H1 (cell line): Measurements from ENCODE around the gene PIGA. TPM values are rescaled to one million over a fixed set of nuclear protein-coding genes. Genes with fewer than 3 reads are reported as not detected.

Experiments used
- CTCF ChIA-PET: fragments of 300-600 bp; sonication (Branson Sonifier 250); formaldehyde crosslinking; loops from one replicate; lab custom pipeline; 2021; ENCODE audit not compliant: partially characterized antibody; lab: Charles Lee
- POLR2A ChIA-PET: fragments of 300-600 bp; sonication (Branson Sonifier 250); formaldehyde crosslinking; loops from one replicate; lab custom pipeline; 2021; ENCODE audit warnings: inconsistent platforms; ENCODE audit not compliant: partially characterized antibody; lab: Charles Lee
- DNase-seq, 2 experiments: peaks; one replicate each; pipeline versions ENCODE4 v3.0.0 to v3.0.0-alpha.2; 2010 to 2022; ENCODE audit warnings: low spot score in 2 of 2, low read depth in 1 of 2, mixed read lengths in 1 of 2
- FAIRE-seq: peaks from 2 replicates; lab custom pipeline; 2011; peaks lifted over from hg19 to GRCh38; lab: Jason Lieb, UNC
- H2AFZ ChIP-seq: 2 replicates; pipeline ENCODE4 v1.8.1; 2012; ENCODE audit warnings: low read length, inconsistent platforms
- H2AK5ac ChIP-seq: 2 replicates; pipeline ENCODE4 v1.6.1; 2013; ENCODE audit warnings: low read depth, low read length
- H2BK120ac ChIP-seq: replicated peaks from 2 replicates; pipeline ENCODE3; 2013; ENCODE audit warnings: low read depth, low read length, inconsistent platforms
- H2BK12ac ChIP-seq: 2 replicates; pipeline ENCODE4 v1.6.1; 2013; ENCODE audit warnings: low read depth, low read length
- H2BK15ac ChIP-seq: 2 replicates; pipeline ENCODE4 v1.6.1; 2013; ENCODE audit warnings: low read length
- H2BK20ac ChIP-seq: 2 replicates; pipeline ENCODE4 v1.6.1; 2013; ENCODE audit warnings: low read length
- H2BK5ac ChIP-seq: 2 replicates; pipeline ENCODE4 v1.6.1; 2013; ENCODE audit warnings: low read depth, low read length
- H3K14ac ChIP-seq: 2 replicates; pipeline ENCODE4 v1.6.1; 2013; ENCODE audit warnings: inconsistent platforms; ENCODE audit not compliant: insufficient read length
- H3K18ac ChIP-seq: 2 replicates; pipeline ENCODE4 v1.6.1; 2013; ENCODE audit warnings: low read length; ENCODE audit errors: extremely low read depth
- H3K23ac ChIP-seq: 2 replicates; pipeline ENCODE4 v1.6.1; 2013; ENCODE audit warnings: inconsistent platforms; ENCODE audit not compliant: insufficient read length
- H3K23me2 ChIP-seq: 2 replicates; pipeline ENCODE4 v1.6.1; 2013; ENCODE audit warnings: low read depth, low read length
- H3K27ac ChIP-seq: 2 replicates; pipeline ENCODE4 v1.6.1; 2011; ENCODE audit warnings: low read depth, low read length, inconsistent platforms
- H3K27me3 ChIP-seq, 4 experiments: replicated peaks in 1 of 4; 1 replicate in 1 of 4; 2 replicates in 3 of 4; pipeline versions ENCODE4 v1.6.1 to v1.8.1; 2011 to 2013; ENCODE audit warnings: low read length in 3 of 4, mild to moderate bottlenecking in 3 of 4, inconsistent platforms in 2 of 4, mixed read lengths in 2 of 4, moderate library complexity in 1 of 4; ENCODE audit not compliant: control insufficient read depth in 3 of 4, insufficient read depth in 3 of 4; ENCODE audit errors: extremely low read depth in 1 of 4
- H3K36me3 ChIP-seq, 4 experiments: 2 replicates each; pipeline versions ENCODE4 v1.6.1 to v1.8.1; 2011 to 2013; ENCODE audit warnings: mild to moderate bottlenecking in 4 of 4, low read length in 3 of 4, moderate library complexity in 2 of 4, control low read depth in 1 of 4, inconsistent platforms in 1 of 4; ENCODE audit not compliant: insufficient read depth in 4 of 4, control insufficient read depth in 2 of 4
- H3K4ac ChIP-seq: replicated peaks from 2 replicates; pipeline ENCODE3; 2013; ENCODE audit warnings: low read length, low read depth, mixed read lengths, inconsistent platforms; ENCODE audit not compliant: insufficient read length
- H3K4me1 ChIP-seq, 4 experiments: replicated peaks in 1 of 4; 1 replicate in 1 of 4; 2 replicates in 3 of 4; pipeline versions ENCODE4 v1.6.1 to v1.8.1; 2011 to 2013; ENCODE audit warnings: low read length in 3 of 4, inconsistent platforms in 2 of 4, mixed read lengths in 1 of 4; ENCODE audit not compliant: insufficient read depth in 4 of 4, control insufficient read depth in 3 of 4
- H3K4me2 ChIP-seq, 2 experiments: 2 replicates each; pipeline versions ENCODE4 v1.6.1 to v1.8.1; 2011 to 2013; ENCODE audit warnings: low read depth in 2 of 2, low read length in 2 of 2, control low read depth in 1 of 2, inconsistent platforms in 1 of 2, mild to moderate bottlenecking in 1 of 2; ENCODE audit not compliant: insufficient read depth in 1 of 2
- H3K4me3 ChIP-seq, 4 experiments: fragments of 200-600, 300-600 bp in 1 of 4; sonication (generic), shearing (Covaris generic), sonication (Bioruptor Twin) in 1 of 4; 2 replicates each; pipeline versions ENCODE4 v1.5.1 to v1.8.1; 2011 to 2016; ENCODE audit warnings: low read length in 4 of 4, low read depth in 3 of 4, control low read depth in 2 of 4, inconsistent platforms in 2 of 4, mild to moderate bottlenecking in 2 of 4, mixed read lengths in 1 of 4, moderate library complexity in 1 of 4; ENCODE audit not compliant: insufficient read depth in 2 of 4; ENCODE audit errors: extremely low read depth in 1 of 4
- H3K56ac ChIP-seq: replicated peaks from 2 replicates; pipeline ENCODE3; 2013; ENCODE audit warnings: low read depth, mild to moderate bottlenecking, mixed read lengths, low read length, inconsistent platforms; ENCODE audit not compliant: insufficient read length
- H3K79me1 ChIP-seq: 2 replicates; pipeline ENCODE4 v1.6.1; 2013; ENCODE audit warnings: low read depth, low read length, control low read depth
- H3K79me2 ChIP-seq, 2 experiments: 2 replicates each; pipeline versions ENCODE4 v1.6.1 to v1.8.1; 2012 to 2013; ENCODE audit warnings: low read length in 2 of 2, mild to moderate bottlenecking in 2 of 2, inconsistent platforms in 1 of 2; ENCODE audit not compliant: insufficient read depth in 2 of 2, control insufficient read depth in 1 of 2
- H3K9ac ChIP-seq, 4 experiments: replicated peaks in 1 of 4; 1 replicate in 1 of 4; 2 replicates in 3 of 4; pipeline versions ENCODE4 v1.6.1 to v1.8.1; 2011 to 2013; ENCODE audit warnings: low read depth in 3 of 4, low read length in 3 of 4, control low read depth in 2 of 4, mild to moderate bottlenecking in 2 of 4, moderate library complexity in 2 of 4, inconsistent platforms in 1 of 4; ENCODE audit errors: extremely low read depth in 1 of 4
- H3K9me3 ChIP-seq, 2 experiments: 2 replicates each; pipeline versions ENCODE4 v1.6.1 to v1.8.1; 2012 to 2013; ENCODE audit warnings: mild to moderate bottlenecking in 2 of 2, moderate library complexity in 2 of 2, control low read depth in 1 of 2, inconsistent platforms in 1 of 2, low read depth in 1 of 2, low read length in 1 of 2, mixed read lengths in 1 of 2; ENCODE audit not compliant: insufficient read depth in 2 of 2
- H4K20me1 ChIP-seq, 2 experiments: replicated peaks in 1 of 2; 2 replicates each; pipeline versions ENCODE3 to v1.8.1; 2011 to 2013; ENCODE audit warnings: inconsistent platforms in 2 of 2, low read length in 2 of 2, mild to moderate bottlenecking in 1 of 2; ENCODE audit not compliant: insufficient read depth in 2 of 2, control insufficient read depth in 1 of 2
- H4K5ac ChIP-seq: 2 replicates; pipeline ENCODE4 v1.6.1; 2013; ENCODE audit warnings: low read length, low read depth, mixed read lengths, inconsistent platforms; ENCODE audit not compliant: insufficient read length
- H4K8ac ChIP-seq: 2 replicates; pipeline ENCODE4 v1.8.0; 2013; ENCODE audit warnings: mild to moderate bottlenecking, moderate library complexity, low read length, inconsistent platforms; ENCODE audit not compliant: insufficient read depth; ENCODE audit errors: extremely low read depth
- H4K91ac ChIP-seq: replicated peaks from 2 replicates; pipeline ENCODE3; 2013; ENCODE audit warnings: low read length, mixed read lengths, inconsistent platforms; ENCODE audit not compliant: insufficient read length
- BRCA1 ChIP-seq: IDR thresholded peaks from 2 replicates; pipeline ENCODE4 v1.6.1; 2012; ENCODE audit warnings: low read depth, low read length, improper control_type of control experiment
- CBX8 ChIP-seq: fragments of 300-800, 300-1000 bp; sonication (generic); IDR thresholded peaks from 2 replicates; pipeline ENCODE4 v1.7.1; 2016; ENCODE audit warnings: low read depth, low read length, borderline replicate concordance
- CHD1 ChIP-seq: IDR thresholded peaks from 2 replicates; pipeline ENCODE4 v1.6.1; 2012; ENCODE audit warnings: low read depth, low read length, improper control_type of control experiment
- CHD2 ChIP-seq: IDR thresholded peaks from 2 replicates; pipeline ENCODE4 v1.6.1; 2012; ENCODE audit warnings: low read length, improper control_type of control experiment
- CREB1 ChIP-seq: IDR thresholded peaks from 2 replicates; pipeline ENCODE4 v1.6.1; 2012; ENCODE audit warnings: inconsistent platforms
- E2F6 ChIP-seq: IDR thresholded peaks from 2 replicates; pipeline ENCODE4 v1.6.1; 2012; ENCODE audit warnings: inconsistent platforms
- FOSL1 ChIP-seq: IDR thresholded peaks from 2 replicates; pipeline ENCODE4 v1.6.1; 2011; ENCODE audit warnings: mild to moderate bottlenecking, low read depth, low read length, moderate library complexity; ENCODE audit not compliant: insufficient read depth
- SIN3A ChIP-seq, 2 experiments: IDR thresholded peaks in 1 of 2; conservative IDR thresholded peaks in 1 of 2; 2 replicates each; pipeline ENCODE4 v1.6.1; 2011 to 2012; ENCODE audit warnings: low read length in 2 of 2, improper control_type of control experiment in 1 of 2, low read depth in 1 of 2, mild to moderate bottlenecking in 1 of 2
- SP4 ChIP-seq: IDR thresholded peaks from 2 replicates; pipeline ENCODE4 v1.6.1; 2012; ENCODE audit warnings: low read length, inconsistent platforms
- SRF ChIP-seq: IDR thresholded peaks from 2 replicates; pipeline ENCODE4 v1.6.1; 2011; ENCODE audit warnings: mild to moderate bottlenecking, low read depth, low read length, moderate library complexity
- SUZ12 ChIP-seq: fragments of 200-600 bp; sonication (generic); IDR thresholded peaks from 2 replicates; pipeline ENCODE4 v1.6.1; 2012; ENCODE audit warnings: mild to moderate bottlenecking, inconsistent platforms, low read length, moderate library complexity, mixed read lengths
- ZNF274 ChIP-seq: IDR thresholded peaks from 2 replicates; pipeline ENCODE4 v1.7.0; 2012; ENCODE audit warnings: low read length, borderline replicate concordance; ENCODE audit errors: extremely low read depth
- WGBS, 2 experiments: shearing (Covaris generic) in 1 of 2; methylation state at CpG; one replicate each; pipeline versions ENCODE4 v1.1.6 to v1.1.7; 2013 to 2015; ENCODE audit warnings: low lambda C conversion rate in 2 of 2, mixed read lengths in 2 of 2, inconsistent platforms in 1 of 2, low coverage in 1 of 2, missing lambda C conversion rate in 1 of 2; ENCODE audit not compliant: insufficient replicate concordance in 2 of 2, insufficient coverage in 1 of 2, insufficient read length in 1 of 2; ENCODE audit errors: extremely low coverage in 1 of 2, missing lambda C conversion rate in 1 of 2; 5-methylcytosine and 5-hydroxymethylcytosine counted together
- polyA plus RNA-seq, 7 experiments: library from polyadenylated mRNA; depleted of rRNA in 3 of 7; stranded (reverse) in 5 of 7; unstranded in 2 of 7; fragments of >200 nt in 5 of 7; fragments of 200-250 nt in 2 of 7; gene quantifications; 1 replicate in 5 of 7; 2 replicates in 1 of 7; 4 replicates in 1 of 7; pipeline versions ENCODE4 v1.2.1 to v1.2.3, GENCODE V29; 2011 to 2013; ENCODE audit warnings: missing spikeins in 2 of 7, mixed read lengths in 2 of 7
- total RNA-seq: library from RNA; stranded (reverse); fragmentation: NEBNext Ultra II Directional; extraction: Animal tissue kit (Norgen Biotek cat#: 25700); gene quantifications from 2 replicates; pipeline ENCODE4 v1.2.1, GENCODE V29; 2021
- TF ChIP-seq, protein P1 (sequence below): IDR thresholded peaks from 2 replicates; pipeline ENCODE4 v1.6.1; 2012; ENCODE audit warnings: low read length, inconsistent platforms

Gene PIGA
- total and polyA plus RNA-seq, 2 of the 8 experiments (the other 6 are each of a cell fraction or from before 2014, with no cell fraction given), result 5.0 to 13.4 TPM

GRCh38 chrX:15345976-15346375, 10.7 kb upstream of the PIGA start:
- ChIA-PET POLR2A (no interaction called here), CTCF (interaction anchor here (1.0 to 6.7 kb wide), 3 partner anchors 14 to 151 kb away, joined by 3 to 106 read pairs (median 4); no protein-coding TSS in a partner anchor)
- Histone ChIP-seq H2BK5ac (no peak overlapping the region), H2AK5ac (no peak overlapping the region), H2BK20ac (no peak overlapping the region), H3K27ac (no peak overlapping the region), H3K4me1 (no peaks in the 10 kb centered on the region), H3K79me1 (no peaks in the 10 kb centered on the region), H3K56ac (no peak overlapping the region), H2AFZ (no peak overlapping the region), H3K14ac (no peak overlapping the region), H3K9ac (no peak overlapping the region), H4K20me1 (no peaks in the 10 kb centered on the region), H2BK12ac (no peak overlapping the region), H3K27me3 (no peaks in the 10 kb centered on the region), H3K23me2 (no peaks in the 10 kb centered on the region), H3K18ac (no peak overlapping the region), H4K5ac (no peak overlapping the region), H2BK120ac (no peak overlapping the region), H3K4me2 (no peak overlapping the region), H4K91ac (no peak overlapping the region), H4K8ac (no peak overlapping the region), H3K4ac (no peak overlapping the region), H3K4me3 (no peak overlapping the region), H3K79me2 (no peaks in the 10 kb centered on the region), H3K9me3 (no peaks in the 10 kb centered on the region), H2BK15ac (no peak overlapping the region), H3K36me3 (no peaks in the 10 kb centered on the region), H3K23ac (no peak overlapping the region)
- no peak for FAIRE-seq
- no peak for DNase-seq
- 78% methylated on average over 2 of the region's 3 CpGs; no CpG with 5 or more reads in 1 of the 2 experiments for WGBS, 2 experiments
- TF ChIP-seq SIN3A (conservative IDR thresholded peaks at IDR 0.05 in 1 of 2, IDR thresholded peaks at IDR 0.05 in 1 of 2; ENCODE audit: low read depth in 1 of 2, low read length in 2 of 2) (no peak), ZNF274 (no peak), CREB1 (no peak), SUZ12 (no peak), SP4 (no peak), SRF (no peak), BRCA1 (no peak), E2F6 (no peak), FOSL1 (no peak), CBX8 (no peak), CHD2 (no peak), CHD1 (no peak)
- TF ChIP-seq, protein P1, sequence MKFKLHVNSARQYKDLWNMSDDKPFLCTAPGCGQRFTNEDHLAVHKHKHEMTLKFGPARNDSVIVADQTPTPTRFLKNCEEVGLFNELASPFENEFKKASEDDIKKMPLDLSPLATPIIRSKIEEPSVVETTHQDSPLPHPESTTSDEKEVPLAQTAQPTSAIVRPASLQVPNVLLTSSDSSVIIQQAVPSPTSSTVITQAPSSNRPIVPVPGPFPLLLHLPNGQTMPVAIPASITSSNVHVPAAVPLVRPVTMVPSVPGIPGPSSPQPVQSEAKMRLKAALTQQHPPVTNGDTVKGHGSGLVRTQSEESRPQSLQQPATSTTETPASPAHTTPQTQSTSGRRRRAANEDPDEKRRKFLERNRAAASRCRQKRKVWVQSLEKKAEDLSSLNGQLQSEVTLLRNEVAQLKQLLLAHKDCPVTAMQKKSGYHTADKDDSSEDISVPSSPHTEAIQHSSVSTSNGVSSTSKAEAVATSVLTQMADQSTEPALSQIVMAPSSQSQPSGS, result no peak
